AG10803 (cell line): ENCODE measurements around the gene SHH.
A peak's percentile ranks its signal among the peaks of the same experiment; 100 is the strongest.

Experiments
- DNase-seq: peaks from one replicate; pipeline ENCODE4 v3.0.0; 2010; ENCODE audit warnings: low read depth
- H3K4me3 ChIP-seq: 2 replicates; pipeline ENCODE4 v1.5.1; 2011; ENCODE audit warnings: mild to moderate bottlenecking, low read length, control low read depth
- CTCF ChIP-seq: conservative IDR thresholded peaks from 2 replicates; pipeline ENCODE4 v1.5.1; 2011; ENCODE audit warnings: mild to moderate bottlenecking, low read length, control low read depth, inconsistent platforms

Gene SHH

GRCh38 chr7:155789001-155789725, 23.1 kb downstream of the SHH start:
- no peak overlapping the region for H3K4me3 ChIP-seq
- no peak for TF ChIP-seq CTCF
- no peak for DNase-seq

GRCh38 chr7:155788616-155789000, 23.7 kb downstream of the SHH start:
- no peak overlapping the region for H3K4me3 ChIP-seq
- no peak for TF ChIP-seq CTCF
- no peak for DNase-seq

- peak; percentile 25 for DNase-seq
- peak overlapping the region; percentile 62 for H3K4me3 ChIP-seq
- TF ChIP-seq CTCF = no peak
Observed at GRCh38 chr7:155787171-155787851, 25.0 kb downstream of the SHH start.

GRCh38 chr7:155786491-155786890, 25.8 kb downstream of the SHH start:
- no peak for DNase-seq
- no peak overlapping the region; the same call in 1 of the 2 replicates for H3K4me3 ChIP-seq
- no peak for TF ChIP-seq CTCF

GRCh38 chr7:155785536-155785935, 26.7 kb downstream of the SHH start:
- TF ChIP-seq CTCF = no peak
- no peak for DNase-seq
- no peak overlapping the region for H3K4me3 ChIP-seq

- TF ChIP-seq CTCF = no peak
- H3K4me3 ChIP-seq = no peak overlapping the region
- DNase-seq = no peak
Observed at GRCh38 chr7:155782466-155782865, 29.8 kb downstream of the SHH start.

GRCh38 chr7:155781433-155781832, 30.8 kb downstream of the SHH start:
- no peak for DNase-seq
- no peak overlapping the region for H3K4me3 ChIP-seq
- TF ChIP-seq CTCF = no peak
